ENCODE data around the gene NEK11. TPM values are rescaled to one million over a fixed set of nuclear protein-coding genes. Genes with fewer than 3 reads are reported as not detected.
"Not testable (repeated sequence)": the region's sequence is repeated elsewhere in the genome, so short reads cannot be mapped to it uniquely, and the experiment has no call there.

NEK11 gene
- total RNA-seq, 1 donor from 2014 or later, result 8.1 TPM

DNA sequence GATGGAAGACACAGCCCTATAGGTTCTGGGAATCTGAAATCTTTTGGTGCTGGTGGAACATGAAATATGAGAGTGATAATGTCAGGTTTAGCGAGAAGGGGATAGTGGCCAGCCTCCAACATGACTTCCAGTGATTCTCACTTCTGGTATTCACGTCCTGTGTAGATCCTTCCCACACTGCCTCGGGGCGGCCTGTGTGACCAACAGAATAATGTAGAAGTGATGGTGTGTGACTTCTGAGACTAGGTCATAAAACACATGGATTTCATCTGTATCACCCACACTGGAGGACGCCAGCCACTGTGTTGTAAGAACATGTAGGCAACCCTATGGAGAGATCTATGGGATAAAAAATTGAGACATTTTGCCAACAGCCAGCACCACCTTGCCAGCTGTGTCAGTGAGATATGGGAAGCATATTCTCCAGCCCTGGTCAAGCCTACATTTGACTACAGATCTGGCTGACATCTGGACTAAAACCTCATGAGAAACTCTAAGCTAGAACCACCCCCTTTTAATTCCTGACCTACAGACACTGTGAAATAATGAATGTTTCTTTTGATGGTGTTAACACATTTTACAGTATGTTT is 329.4 kb downstream of the NEK11 start:
- Histone ChIP-seq H2AFZ (replicated peaks) (no peak overlapping the region), H4K20me1 (ENCODE audit: low read depth) (no peaks in the 10 kb centered on the region), H3K27ac (no peak overlapping the region), H3K27me3 (no peaks in the 10 kb centered on the region), H3K36me3 (no peaks in the 10 kb centered on the region), H3K79me2 (ENCODE audit: low read depth) (no peaks in the 10 kb centered on the region), H3K4me3 (no peak overlapping the region), H3F3A (ENCODE audit: low read depth) (no peaks in the 10 kb centered on the region), H3K4me2 (no peak overlapping the region), H3K9me3 (ENCODE audit: low read depth) (no peaks in the 10 kb centered on the region), H3K9ac (no peak overlapping the region), H3K4me1 (peaks cover 8% of the 10 kb centered on the region)
- Mint-ChIP-seq H3K27me3 (ENCODE audit: insufficient read depth, low read depth) (peaks cover 4% of the 10 kb centered on the region), H3K9me3 (no peaks in the 10 kb centered on the region), H3K4me1 (peaks cover 17% of the 10 kb centered on the region), H3K36me3 (no peaks in the 10 kb centered on the region), H3K27ac (no peak overlapping the region), H3K4me3 (no peak overlapping the region)
- DNase-seq (ENCODE audit: low spot score), result no peak
- TF ChIP-seq EZH2 (IDR thresholded peaks at IDR 0.05), result no peak
- TF ChIP-seq EZH2phosphoT487 (IDR thresholded peaks at IDR 0.05), result no peak
- TF ChIP-seq CTCF (IDR thresholded peaks at IDR 0.05), result no peak

- no peak overlapping the region for H3K9ac ChIP-seq
- DNase-seq (ENCODE audit: low spot score), result no peak
- H3K27ac ChIP-seq, result no peak overlapping the region
- TF ChIP-seq EZH2phosphoT487 (IDR thresholded peaks at IDR 0.05) (no peak), EZH2 (IDR thresholded peaks at IDR 0.05) (no peak), CTCF (IDR thresholded peaks at IDR 0.05) (no peak)
- H3K9me3 ChIP-seq (ENCODE audit: low read depth), result no peaks in the 10 kb centered on the region
- peaks cover 6% of the 10 kb centered on the region for H3K27me3 Mint-ChIP-seq (ENCODE audit: insufficient read depth, low read depth)
- no peak overlapping the region for H3K4me2 ChIP-seq
- H3F3A ChIP-seq (ENCODE audit: low read depth), result no peaks in the 10 kb centered on the region
- no peaks in the 10 kb centered on the region for H3K27me3 ChIP-seq
- H3K27ac Mint-ChIP-seq, result no peak overlapping the region
- H4K20me1 ChIP-seq (ENCODE audit: low read depth), result no peaks in the 10 kb centered on the region
- no peaks in the 10 kb centered on the region for H3K4me1 ChIP-seq
- H3K79me2 ChIP-seq (ENCODE audit: low read depth), result no peaks in the 10 kb centered on the region
- no peaks in the 10 kb centered on the region for H3K9me3 Mint-ChIP-seq
- H3K4me3 ChIP-seq, result no peak overlapping the region
- peaks cover under 1% of the 10 kb centered on the region for H3K36me3 Mint-ChIP-seq
- H3K36me3 ChIP-seq, result no peaks in the 10 kb centered on the region
- H3K4me1 Mint-ChIP-seq, result peaks cover 10% of the 10 kb centered on the region
- no peak overlapping the region for H3K4me3 Mint-ChIP-seq
- no peak overlapping the region for H2AFZ ChIP-seq (replicated peaks)
Measured at GRCh38 chr3:131357275-131357674, 330.6 kb downstream of the NEK11 start.

DNA sequence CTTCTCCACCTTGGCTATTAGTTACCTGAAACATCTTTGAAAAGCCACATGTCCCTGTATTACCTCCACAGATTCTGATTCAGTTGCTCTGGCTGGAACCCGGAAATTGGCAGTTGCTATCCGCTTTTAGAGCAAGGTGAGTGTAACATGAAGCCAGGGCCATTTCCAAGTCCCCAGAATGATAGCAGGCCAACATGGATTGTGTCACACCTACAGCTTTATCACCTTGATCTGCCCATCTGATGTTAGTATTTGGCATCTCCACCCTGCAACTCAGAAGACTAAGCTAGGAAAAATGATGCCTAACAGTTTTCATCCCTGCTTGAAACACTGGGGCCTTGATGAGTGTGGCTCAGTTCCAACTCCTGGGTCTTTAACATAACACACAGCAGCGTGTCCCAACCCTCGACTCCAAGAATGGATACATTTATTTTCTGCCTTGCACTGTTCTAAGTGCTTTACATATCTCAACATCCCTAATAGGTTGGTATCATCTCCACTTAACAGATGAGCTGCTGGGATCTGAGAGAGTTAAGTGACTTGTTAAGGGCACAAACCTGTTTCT is 333.6 kb downstream of the NEK11 start:
- H3K36me3 ChIP-seq, result no peaks in the 10 kb centered on the region
- H3K79me2 ChIP-seq (ENCODE audit: low read depth), result no peaks in the 10 kb centered on the region
- H3K9ac ChIP-seq, result no peak overlapping the region
- Mint-ChIP-seq H3K4me1 (no peaks in the 10 kb centered on the region), H3K9me3 (no peaks in the 10 kb centered on the region), H3K27ac (no peak overlapping the region), H3K27me3 (ENCODE audit: insufficient read depth, low read depth) (peaks cover 10% of the 10 kb centered on the region), H3K36me3 (peaks cover 3% of the 10 kb centered on the region), H3K4me3 (no peak overlapping the region)
- no peaks in the 10 kb centered on the region for H3F3A ChIP-seq (ENCODE audit: low read depth)
- TF ChIP-seq EZH2 (IDR thresholded peaks at IDR 0.05) (no peak), CTCF (IDR thresholded peaks at IDR 0.05) (no peak), EZH2phosphoT487 (IDR thresholded peaks at IDR 0.05) (no peak)
- H2AFZ ChIP-seq (replicated peaks), result no peak overlapping the region
- H3K27ac ChIP-seq, result no peak overlapping the region
- H3K4me2 ChIP-seq, result no peak overlapping the region
- no peaks in the 10 kb centered on the region for H4K20me1 ChIP-seq (ENCODE audit: low read depth)
- no peak overlapping the region for H3K4me3 ChIP-seq
- no peaks in the 10 kb centered on the region for H3K27me3 ChIP-seq
- no peaks in the 10 kb centered on the region for H3K4me1 ChIP-seq
- H3K9me3 ChIP-seq (ENCODE audit: low read depth), result no peaks in the 10 kb centered on the region
- DNase-seq (ENCODE audit: low spot score), result no peak

DNA sequence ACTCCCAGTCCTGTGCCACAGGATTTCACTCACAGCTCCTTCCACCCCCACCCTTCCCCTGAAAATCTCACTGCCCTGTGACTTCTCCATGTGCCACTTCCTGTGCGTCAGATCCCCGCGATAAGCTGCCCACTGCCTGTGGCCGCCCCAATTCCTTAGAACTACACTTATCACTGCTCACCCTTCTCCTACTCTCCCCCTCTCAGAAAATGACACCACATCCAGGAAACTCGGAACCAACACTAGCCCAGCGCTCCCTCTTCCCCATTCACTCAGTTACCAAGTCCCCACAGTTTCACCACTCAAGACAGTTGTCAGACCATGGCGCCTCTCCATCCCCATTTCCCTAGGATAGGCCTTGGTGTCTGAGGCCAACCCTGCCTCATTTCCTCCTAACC is 334.4 kb downstream of the NEK11 start:
- H3K4me2 ChIP-seq, H3K9ac ChIP-seq: not testable (repeated sequence)

More for the DNA sequence above, 334.4 kb downstream of the NEK11 start:
- not testable (repeated sequence) for H3K4me1 Mint-ChIP-seq; H3K4me1 ChIP-seq; H3K27me3 ChIP-seq; H3K27ac Mint-ChIP-seq; H3K36me3 ChIP-seq; DNase-seq (ENCODE audit: low spot score); H3F3A ChIP-seq (ENCODE audit: low read depth); H2AFZ ChIP-seq (replicated peaks); H3K27ac ChIP-seq; H3K79me2 ChIP-seq (ENCODE audit: low read depth); H3K36me3 Mint-ChIP-seq; H3K4me3 Mint-ChIP-seq; H3K9me3 Mint-ChIP-seq; H3K9me3 ChIP-seq (ENCODE audit: low read depth); H4K20me1 ChIP-seq (ENCODE audit: low read depth)
- H3K4me3 ChIP-seq, result peak overlapping the region; percentile 45
- peaks cover 10% of the 10 kb centered on the region for H3K27me3 Mint-ChIP-seq (ENCODE audit: insufficient read depth, low read depth)
